NCI-H82 (cell line): ENCODE data around the gene FOXI2.
A peak's percentile ranks its signal among the peaks of the same experiment; 100 is the strongest.

Experiments used
- DNase-seq: peaks from one replicate; lab custom pipeline; 2025; lab: John Stamatoyannopoulos, UW

FOXI2 gene

DNA sequence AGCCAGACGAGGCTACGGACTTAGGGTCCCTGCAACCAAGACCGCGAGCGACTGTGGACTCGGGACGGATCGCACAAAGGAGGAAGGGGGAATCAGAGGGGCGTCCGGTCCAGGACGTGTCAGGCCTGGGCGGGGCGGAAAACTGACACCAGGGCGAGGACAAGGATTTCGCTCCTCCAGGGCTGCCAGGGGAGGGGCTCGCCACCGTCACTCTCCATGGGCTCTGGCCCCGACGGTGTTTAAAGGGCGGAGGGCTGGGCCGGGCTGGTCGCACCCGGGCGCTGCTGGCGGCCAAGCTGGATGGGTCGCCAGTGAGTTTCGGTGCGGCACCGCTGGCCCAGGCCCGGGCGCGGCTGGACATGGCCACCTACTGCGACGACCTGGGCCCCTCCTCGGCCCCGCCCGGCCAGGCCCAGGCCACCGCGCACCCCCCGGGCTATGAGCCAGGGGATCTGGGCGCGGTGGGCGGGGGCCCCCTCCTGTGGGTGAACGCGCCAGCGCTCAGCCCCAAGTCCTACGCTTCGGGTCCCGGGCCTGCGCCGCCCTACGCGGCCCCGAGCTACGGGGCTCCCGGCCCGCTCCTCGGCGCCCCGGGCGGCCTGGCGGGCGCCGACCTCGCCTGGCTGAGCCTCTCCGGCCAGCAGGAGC, at the start of gene FOXI2:
Gene FOXI2 (plus strand): TSS at position 271 of the 648 bp plus-strand sequence. CDS start 89 bp downstream, at position 360.
- DNase-seq = no peak

DNA sequence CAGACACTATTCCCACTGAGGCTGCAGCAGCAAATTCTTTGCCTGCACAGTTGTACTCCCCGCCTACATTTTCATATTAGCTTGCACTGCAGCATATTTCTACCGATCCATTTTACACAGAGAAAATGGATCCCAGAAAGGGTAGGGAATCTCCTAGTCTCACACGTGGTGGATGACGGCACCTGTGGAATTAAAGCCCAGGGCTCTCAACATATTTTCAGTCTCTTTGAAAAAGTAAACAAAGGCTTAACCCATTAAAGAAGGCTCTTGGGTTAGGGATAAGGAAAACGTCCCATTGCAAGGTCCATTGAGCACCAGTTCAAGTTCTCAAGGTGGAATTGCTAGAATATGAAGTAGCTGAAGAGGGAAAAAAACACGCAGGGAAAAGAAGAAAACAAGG, 49.4 kb upstream of the FOXI2 start:
- DNase-seq = peak; percentile 4

GRCh38 chr10:127690176-127690835, 46.7 kb upstream of the FOXI2 start:
- DNase-seq = no peak

- peak; percentile 77 for DNase-seq
Observed at GRCh38 chr10:127694580-127695193, 42.3 kb upstream of the FOXI2 start.

DNA sequence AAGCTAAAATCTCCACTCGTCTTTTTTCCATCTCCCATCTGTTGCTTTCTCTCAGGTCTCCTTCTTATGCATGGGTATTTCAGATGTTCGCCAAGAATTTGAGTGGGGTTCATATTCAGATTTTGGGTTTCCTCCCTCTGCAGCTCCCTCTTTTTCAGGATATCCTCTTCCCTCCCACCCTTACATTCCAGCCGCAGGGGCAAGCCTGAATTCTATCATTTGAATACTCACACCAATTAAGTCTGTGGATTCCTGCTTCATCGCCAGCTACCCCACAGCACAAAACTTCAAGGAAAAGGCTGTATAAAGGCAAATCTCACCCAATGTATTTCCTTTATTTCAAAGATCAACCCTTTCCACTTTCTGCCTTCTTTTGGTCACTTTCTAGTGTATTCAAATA, 41.6 kb upstream of the FOXI2 start:
- no peak for DNase-seq

DNA sequence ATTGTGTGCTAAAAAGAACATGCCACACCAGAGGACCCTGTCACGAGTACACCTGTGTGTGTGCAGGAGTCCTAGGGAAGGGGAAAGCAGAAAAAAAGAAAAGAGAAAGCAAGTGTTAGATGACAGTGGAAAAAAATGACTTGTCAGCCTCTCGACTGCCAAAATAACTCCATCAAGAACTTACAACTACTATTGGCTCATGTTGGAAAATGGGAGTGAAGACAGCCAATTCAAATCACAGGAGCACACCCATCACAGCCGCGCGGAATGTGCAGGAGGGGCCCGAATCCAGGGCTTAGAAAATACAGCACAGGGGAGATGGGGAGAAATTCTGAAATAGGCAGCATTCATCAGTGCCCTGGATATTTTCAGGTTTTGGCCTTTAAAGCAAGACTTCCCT, 38.1 kb upstream of the FOXI2 start:
- no peak for DNase-seq

- no peak for DNase-seq
Observed at GRCh38 chr10:127699311-127699710, 37.7 kb upstream of the FOXI2 start.

- peak; percentile 63 for DNase-seq
Observed at GRCh38 chr10:127702271-127702670, 34.7 kb upstream of the FOXI2 start.

- peak; percentile 62 for DNase-seq
Observed at GRCh38 chr10:127715249-127715648, 21.7 kb upstream of the FOXI2 start.

GRCh38 chr10:127715782-127716378, 21.1 kb upstream of the FOXI2 start:
- peak; percentile 57 for DNase-seq

DNA sequence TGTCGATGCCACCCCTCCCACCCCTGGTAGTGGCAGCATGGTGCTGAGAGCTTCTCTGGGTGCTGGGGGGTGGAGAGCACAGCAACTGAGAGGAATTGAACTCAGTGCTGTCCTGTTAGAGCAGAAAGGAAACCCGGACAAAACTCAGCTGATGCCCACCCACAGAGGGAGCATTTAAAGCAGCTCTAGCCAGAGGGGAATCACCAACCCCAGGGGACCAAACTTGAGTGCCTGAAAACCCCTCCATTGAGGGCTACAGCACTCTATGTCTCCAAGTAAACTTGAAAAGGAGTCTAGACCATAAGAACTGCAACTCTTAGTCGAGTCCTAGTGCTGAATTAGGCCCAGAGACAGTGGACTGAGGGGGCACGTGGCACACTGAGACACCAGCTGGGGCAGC, 16.8 kb upstream of the FOXI2 start:
- no peak for DNase-seq

DNA sequence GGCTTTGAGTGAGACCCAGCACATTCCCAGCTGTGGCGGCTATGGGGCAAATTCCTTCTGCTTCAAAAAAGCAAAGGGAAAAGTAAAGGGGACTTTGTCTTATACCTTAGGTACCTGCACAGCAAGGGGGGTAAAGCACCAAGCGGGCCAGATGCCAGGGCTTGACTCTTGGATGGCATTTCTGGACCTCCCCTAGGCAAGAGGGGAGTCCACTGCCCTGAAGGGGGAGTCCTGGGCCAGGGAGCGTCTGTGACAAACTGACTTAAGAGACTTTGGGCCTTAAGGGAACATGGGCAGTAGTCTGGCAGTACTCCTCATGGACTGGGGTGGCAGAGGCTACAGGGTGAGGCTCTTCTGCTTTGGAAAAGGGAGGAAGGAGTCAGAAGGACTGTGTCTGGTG, 16.1 kb upstream of the FOXI2 start:
- DNase-seq = no peak

- DNase-seq = no peak
Observed at GRCh38 chr10:127734753-127735152, 2.2 kb upstream of the FOXI2 start.

GRCh38 chr10:127735156-127735555, 1.8 kb upstream of the FOXI2 start:
- no peak for DNase-seq

- DNase-seq = no peak
Observed at GRCh38 chr10:127735723-127736221, 1.2 kb upstream of the FOXI2 start.

DNA sequence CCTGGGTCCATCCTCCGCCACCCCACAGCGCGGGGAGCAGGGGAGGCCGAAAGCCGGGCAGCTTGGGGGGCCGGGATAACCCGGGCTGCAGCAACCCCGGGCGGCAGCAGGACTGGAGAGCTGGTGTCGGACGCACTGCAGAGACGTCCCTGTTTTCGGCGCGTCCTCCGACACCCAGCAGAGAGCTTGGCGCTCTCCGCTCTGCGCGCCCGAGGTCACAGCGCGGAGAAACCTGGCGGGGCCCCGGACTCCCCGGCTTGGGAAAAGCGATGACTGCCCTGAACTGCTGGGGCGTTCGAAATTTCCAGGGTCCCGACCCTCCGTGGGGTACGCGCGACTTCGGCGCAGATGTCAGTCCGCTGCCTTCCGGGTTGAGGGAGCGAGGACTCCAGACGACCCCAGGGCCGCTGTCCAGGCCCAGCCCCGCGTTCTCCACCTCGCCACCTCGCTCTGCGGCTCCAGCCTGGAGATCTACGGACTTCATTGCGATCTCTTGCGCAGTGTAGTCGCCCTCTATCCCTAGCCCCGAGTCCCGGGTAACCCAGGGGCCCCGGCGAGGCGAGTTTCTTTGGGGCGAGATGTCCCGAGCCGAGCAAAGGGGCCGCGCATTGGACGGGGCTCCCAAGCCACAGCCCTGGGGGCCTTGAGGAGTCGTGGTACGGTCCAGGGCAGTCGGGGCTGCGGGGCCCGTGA, 617 bp upstream of the FOXI2 start:
- no peak for DNase-seq

- no peak for DNase-seq
Observed at GRCh38 chr10:127737563-127738511, 852 bp downstream of the FOXI2 start.

- DNase-seq = no peak
Observed at GRCh38 chr10:127738512-127739424, 1.8 kb downstream of the FOXI2 start.

DNA sequence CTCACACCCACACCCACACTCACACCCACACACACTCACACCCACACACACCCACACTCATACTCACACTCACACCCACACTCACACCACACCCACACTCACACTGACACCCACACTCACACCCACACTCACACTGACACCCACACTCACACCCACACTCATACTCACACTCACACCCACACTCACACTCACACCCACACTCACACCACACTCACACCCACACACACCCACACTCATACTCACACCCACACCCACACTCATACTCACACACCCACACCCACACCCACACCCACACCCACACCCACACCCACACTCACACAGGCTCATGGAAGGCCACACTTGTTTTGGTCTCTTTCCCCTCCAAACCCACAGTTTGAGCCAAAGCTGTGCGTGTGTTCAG, 2.9 kb downstream of the FOXI2 start:
- no peak for DNase-seq

DNA sequence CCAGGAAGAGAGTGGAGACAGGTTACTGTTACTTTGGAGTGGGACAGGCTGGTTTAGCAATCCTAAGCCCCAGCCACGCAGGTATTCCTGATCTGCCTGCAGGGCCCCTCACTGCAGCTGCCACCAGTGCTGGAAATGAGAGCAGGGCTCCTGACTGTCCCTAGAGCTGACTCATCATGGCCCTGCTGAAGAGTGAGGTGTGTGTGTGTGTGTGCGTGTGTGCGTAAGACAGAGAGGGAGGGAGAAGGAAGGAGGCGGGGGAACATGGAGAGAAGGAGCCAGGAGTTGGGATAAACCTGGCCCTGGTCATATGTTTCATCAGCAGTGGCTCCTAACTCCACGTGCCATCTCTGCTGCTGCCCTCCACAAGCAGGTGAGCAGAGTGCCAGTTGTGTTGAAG, 3.6 kb downstream of the FOXI2 start:
- peak; percentile 14 for DNase-seq
